ENCODE data around the gene RNFT2.
"Not testable (repeated sequence)": the region's sequence is repeated elsewhere in the genome, so short reads cannot be mapped to it uniquely, and the experiment has no call there.

Gene RNFT2

GRCh38 chr12:116710370-116711150 is 27.6 kb upstream of the RNFT2 start:
- no peak for DNase-seq

DNA sequence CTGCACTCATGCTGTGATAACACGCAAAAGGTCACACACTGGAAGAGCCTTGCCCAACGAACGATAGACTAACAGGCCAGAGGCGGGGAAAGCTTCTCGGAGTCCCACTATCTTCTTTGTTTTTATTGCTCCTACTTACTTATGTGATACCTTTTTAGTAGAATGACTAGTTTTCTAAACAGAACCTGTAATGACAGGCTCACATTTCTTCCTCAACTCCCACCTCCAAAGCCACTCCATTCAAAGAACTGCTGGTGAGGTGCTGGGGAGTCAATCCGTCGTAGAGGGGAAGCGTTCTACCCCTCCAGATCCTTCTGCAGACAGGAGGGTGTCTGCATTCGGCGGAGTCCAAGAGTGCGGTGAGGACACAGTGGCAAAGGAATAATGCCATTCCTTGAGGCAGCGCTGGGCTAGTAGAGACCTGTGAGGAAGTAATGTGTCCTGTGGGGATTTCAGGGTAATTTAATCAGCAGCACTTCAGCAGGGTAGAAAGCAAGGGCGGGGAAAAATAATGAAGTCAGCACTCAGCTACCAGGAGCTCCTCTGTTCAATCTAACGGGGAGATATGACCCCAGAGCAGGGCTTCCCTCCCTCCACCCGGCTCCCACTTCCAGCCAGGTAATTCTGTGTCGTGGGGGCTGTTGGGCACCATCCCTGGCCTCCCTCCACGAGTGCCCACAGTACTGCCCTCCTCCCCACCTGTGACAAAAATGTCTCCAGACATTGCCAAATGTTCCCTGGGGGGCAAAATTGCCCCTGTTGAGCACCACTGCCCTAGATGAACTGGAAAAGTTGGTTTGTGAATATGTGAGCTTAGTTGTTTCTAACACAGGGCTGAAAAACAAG is 25.4 kb upstream of the RNFT2 start:
- DNase-seq, result no peak

- no peak for DNase-seq
These were observed 24.6 kb upstream of the RNFT2 start for GRCh38 chr12:116713527-116713926.

- no peak for DNase-seq
These were observed 23.9 kb upstream of the RNFT2 start for GRCh38 chr12:116714175-116714574.

DNA sequence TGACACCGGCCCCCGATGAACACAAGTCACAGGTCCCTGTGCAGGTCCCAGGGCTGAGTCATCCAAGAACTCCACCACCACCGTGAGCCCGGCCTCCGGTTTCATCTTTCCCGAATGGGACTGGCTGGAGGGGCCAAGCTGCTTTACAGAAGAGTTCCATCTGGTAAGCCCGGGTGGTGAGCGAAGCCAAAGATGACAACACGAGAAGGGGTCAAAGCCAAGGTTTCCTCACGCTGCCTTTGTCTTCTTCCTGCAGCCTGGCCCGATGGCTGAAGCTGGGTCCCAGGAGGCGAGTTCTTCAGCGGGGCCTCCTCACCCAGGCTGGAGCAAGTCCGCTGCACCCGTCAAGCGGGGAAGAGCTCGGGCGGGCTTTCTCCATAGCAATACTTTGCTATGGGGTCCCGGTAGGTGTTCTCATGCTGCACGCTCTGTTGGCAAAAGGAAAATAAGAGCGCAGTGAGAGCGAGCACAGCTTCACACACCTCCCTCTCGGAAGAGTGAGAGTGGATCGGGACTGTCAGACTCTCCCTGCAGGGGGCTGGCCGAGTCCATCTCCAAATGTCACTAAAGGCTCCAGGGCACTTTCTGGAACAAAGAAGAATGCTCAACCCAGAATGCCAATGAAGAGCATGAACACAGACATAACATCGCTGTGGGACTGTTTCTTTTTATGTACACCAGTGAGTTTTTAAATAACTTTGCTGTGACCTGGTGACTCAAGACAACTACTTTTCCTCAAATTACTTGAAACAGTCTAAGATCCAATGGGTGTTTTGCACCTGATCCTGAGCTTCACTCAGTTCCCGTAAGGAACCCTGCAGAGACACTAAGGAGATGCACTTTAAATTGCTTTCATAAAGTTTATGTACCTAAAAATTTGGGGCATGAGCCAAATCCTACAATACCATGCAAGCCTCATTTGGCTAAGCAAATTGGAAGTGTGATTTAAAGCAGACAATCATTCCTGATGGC is 20.4 kb upstream of the RNFT2 start:
- DNase-seq, result no peak

- no peak for DNase-seq
These were observed 19.3 kb upstream of the RNFT2 start for GRCh38 chr12:116718655-116719454.

DNA sequence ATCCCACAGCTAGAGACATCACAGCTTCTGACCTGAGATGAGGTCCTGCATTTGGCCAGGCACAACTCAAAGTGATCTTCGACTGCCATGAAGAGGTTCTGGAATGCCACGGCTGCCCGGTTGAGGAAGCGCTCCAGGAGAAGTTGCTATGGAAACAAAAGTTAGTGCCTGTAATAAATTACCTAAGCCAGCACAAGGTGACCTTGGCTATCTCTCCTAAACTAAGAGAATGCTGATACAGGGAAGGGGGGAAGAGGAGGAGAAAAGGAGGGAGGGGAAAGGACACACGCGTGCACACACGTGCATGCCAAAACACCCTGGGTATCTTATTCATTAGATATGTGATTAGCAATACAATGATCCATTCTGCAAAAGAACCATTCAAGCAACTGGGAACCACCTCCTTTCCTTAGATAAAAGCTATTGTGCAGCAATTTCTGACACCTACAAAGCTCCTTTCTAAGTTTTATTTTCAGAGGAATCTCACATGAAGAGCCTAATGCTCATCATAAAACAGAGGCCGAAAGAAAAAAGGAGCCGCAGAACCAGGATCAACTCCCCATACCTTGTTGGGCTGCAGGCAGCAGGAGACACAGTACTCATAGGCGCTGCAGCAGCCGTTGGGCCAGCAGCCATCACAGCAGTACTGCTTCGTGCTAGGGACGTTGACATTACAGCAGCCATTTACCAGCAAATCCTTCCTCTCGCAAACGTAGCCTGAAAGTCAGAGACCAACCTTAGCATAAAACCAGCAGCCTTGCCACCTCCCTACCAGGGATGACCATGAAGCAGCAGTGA is 18.2 kb upstream of the RNFT2 start:
- no peak for DNase-seq

- DNase-seq, result no peak
These were observed 15.9 kb upstream of the RNFT2 start for GRCh38 chr12:116722245-116722644.

- DNase-seq, result no peak
These were observed 11.4 kb upstream of the RNFT2 start for GRCh38 chr12:116726694-116727093.

DNA sequence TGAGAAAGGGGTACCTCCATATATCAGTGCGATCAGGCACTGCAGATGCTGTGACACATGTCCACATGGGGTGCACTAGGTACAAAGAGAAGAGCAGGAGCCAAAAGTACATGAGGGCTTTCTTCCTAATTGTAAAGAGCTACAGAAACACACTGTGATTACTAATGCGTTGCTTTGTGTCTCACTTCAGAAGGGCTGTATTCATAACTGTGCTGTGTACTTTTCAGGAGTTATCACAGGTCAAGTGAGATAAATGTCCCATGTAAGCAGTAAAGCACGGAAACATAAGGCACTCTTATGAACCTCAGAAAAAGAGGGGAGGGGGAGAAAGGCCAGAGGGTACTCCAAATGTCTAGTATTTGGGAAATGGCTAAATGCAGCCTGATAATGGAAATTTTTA is 10.9 kb upstream of the RNFT2 start:
- DNase-seq, result no peak

- no peak for DNase-seq
These were observed 10.2 kb upstream of the RNFT2 start for GRCh38 chr12:116727891-116728290.

DNA sequence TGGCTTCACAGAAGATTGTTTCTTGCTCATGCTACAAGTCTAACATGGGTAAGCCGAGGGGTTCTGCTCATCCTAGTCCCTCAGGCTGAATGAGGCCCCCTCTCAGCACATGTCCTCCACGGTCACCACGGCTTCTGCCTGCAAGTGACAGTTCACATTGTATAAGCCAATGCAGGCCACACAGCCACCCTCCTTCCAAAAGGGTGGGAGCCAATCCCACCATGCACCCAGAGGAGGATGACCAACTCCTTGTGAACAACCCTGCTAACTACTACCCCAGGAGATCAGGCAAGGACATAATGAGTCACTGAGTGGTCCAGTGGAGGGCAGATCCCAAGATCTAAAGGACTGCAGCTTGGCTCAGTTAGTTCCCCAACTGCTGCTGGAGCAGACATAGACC is 6.3 kb upstream of the RNFT2 start:
- DNase-seq, result no peak

DNA sequence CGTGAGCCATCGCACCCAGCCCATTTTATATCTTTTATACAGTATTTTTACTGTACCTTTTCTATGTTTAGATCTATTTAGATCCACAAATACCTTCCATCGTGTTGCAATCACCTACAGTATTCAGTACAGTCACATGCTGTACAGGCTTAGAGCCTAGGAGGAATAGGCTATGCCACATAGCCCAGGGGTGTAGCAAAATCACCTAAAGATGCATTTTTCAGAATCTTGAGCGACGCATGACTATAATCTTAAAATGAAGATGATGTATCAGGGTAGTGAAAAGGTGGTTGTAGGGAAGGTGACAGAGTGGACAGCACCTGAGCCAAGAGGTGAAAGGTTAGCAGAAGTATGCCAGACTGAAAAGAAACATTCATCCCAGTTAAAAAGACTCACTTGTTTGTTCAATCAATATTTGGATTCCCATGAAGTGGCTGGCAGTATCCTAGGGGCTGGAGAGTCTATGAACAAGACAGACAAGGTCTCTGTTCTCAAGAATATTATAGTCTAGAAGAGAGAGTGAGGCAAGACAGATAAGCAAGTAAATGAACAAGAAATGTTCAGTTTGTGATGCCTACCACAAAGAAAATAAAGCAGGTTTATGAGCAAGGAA is 3.9 kb upstream of the RNFT2 start:
- DNase-seq, result no peak

DNA sequence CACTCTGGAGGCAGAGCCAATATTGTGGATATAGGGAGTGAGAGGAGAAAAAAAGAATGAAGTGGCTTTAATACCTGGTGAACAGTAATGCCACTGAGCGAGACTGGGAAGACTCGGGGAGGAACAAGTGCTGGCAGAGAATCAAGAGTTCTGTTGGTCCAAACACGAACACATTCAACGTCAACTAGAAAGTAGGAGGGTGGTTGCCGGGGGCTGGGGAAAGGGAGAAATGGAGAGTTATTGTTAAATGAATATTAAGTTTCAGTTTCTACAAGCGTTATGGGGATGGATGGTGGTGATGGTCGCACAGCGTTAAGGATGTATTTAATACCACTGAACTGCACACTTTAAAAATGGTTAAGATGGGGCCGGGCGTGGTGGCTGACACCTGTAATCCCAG is 3.0 kb upstream of the RNFT2 start:
- DNase-seq, result no peak

DNA sequence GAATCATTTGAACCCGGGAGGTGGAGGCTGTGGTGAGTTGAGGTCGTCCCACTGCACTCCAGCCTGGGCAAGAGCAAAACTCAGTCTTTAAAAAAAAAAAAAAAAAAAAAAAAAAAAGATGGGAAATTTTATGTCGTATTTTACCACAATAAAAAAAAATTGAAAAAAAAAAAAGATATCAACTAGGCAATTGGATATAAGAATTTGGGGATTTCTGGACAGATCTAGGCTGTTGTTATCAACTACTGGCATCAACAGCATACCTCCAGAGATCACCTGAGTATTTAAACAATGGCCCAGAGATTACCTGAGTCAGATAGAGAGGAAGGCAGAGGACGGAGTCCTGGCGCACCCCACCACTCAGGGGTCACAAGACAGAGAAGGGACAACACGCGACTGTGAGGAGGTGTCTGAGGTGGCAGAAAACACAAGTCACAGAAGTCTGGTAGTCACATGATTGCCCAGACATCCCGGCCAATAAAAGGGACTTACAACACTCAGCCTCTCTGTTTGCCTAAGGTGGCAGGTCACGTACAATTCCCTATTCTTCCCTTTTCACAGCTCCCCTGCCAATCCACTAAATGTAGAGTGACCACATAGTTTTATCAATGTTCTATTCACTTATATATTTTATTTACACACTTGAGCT is 2.0 kb upstream of the RNFT2 start:
- DNase-seq, result no peak

DNA sequence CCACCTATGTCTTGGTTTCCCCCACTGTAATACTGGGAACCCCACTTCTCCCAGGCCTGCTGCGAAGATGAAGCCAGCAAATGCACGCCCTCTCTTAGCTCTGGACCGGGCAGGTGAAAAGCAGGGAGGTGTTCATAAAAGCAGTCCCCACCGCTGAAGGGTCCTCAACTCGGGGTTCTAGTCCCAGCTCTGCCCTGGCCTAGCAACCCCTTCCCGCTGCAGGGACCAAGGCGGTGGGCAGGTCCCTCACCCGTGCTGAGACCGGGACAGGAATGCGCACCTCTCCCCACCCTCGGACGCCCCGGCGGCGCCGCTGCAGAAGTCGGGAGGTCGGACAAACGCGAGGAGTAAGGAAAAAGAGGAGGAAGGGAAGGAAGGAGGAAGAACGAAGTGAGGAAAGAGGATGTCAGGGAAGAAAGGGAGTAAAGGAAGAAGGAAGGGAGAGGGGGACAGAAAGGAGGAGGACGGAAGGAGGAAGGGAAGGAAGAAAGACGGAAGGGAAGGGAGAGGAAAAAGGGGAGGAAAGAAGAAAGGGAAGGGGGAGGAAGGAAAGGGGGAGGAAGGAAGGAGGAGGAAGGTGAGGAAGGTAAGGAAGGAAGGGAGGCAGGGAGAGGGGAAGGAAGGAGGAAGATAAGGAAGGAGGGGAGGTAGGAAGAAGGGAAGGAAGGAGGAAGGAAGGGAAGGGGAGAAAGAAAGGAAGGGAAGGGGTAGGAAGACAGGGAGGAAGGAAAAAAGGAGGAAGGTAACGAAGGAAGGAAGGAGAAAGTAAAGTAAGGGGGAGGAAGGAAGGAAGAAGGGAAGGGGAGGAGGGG is 947 bp upstream of the RNFT2 start:
- no peak for DNase-seq

DNA sequence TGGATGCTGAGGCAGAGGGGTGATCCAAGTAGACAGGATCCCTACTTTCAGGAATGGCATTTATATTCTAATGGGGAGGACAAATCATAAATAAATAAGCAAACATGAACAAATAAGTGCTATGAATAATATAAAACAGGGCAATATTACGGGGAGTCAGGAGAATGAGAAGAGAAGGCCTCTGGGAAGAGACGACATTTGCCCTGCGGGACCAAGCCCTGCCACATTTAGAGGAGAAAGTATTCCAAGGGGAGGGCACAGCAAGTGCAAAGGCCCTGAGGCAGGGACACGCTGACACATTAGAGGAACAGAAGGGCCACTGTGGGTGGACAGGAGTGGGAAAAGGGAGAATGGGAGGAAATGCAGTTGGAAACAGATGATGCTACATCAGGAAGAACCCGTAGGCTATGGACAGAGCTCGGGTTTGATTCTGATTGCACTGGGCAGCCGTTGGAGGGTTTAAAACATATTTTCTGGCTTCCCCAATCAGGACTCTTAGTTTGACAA is 1.3 kb downstream of the RNFT2 start:
- no peak for DNase-seq

GRCh38 chr12:116742787-116743186 is 4.7 kb downstream of the RNFT2 start:
- DNase-seq, result not testable (repeated sequence)

- DNase-seq, result no peak
These were observed 6.7 kb downstream of the RNFT2 start for GRCh38 chr12:116744766-116745165.

Measured in activated CD4-positive, alpha-beta T cell treated with anti-CD3 and anti-CD28 coated beads for 4 hours (primary cell).